Dermis microvascular lymphatic vessel endothelial cell (primary cell): ENCODE data around the gene EVI5L. TPM values are rescaled to one million over a fixed set of nuclear protein-coding genes. Genes with fewer than 3 reads are reported as not detected.

ENCODE experiments used
- DNase-seq, 2 donors: peaks; one replicate each; pipeline versions ENCODE4 v3.0.0 to v3.0.0-alpha.2; 2010; ENCODE audit warnings: low read depth in 2 of 2
- total RNA-seq: library from RNA; depleted of rRNA; stranded (reverse); fragments of >200 nt; gene quantifications from 2 replicates; pipeline ENCODE4 v1.2.1, GENCODE V29; 2014

The EVI5L gene
- total RNA-seq, 1 donor from 2014 or later = 6.2 TPM

DNA sequence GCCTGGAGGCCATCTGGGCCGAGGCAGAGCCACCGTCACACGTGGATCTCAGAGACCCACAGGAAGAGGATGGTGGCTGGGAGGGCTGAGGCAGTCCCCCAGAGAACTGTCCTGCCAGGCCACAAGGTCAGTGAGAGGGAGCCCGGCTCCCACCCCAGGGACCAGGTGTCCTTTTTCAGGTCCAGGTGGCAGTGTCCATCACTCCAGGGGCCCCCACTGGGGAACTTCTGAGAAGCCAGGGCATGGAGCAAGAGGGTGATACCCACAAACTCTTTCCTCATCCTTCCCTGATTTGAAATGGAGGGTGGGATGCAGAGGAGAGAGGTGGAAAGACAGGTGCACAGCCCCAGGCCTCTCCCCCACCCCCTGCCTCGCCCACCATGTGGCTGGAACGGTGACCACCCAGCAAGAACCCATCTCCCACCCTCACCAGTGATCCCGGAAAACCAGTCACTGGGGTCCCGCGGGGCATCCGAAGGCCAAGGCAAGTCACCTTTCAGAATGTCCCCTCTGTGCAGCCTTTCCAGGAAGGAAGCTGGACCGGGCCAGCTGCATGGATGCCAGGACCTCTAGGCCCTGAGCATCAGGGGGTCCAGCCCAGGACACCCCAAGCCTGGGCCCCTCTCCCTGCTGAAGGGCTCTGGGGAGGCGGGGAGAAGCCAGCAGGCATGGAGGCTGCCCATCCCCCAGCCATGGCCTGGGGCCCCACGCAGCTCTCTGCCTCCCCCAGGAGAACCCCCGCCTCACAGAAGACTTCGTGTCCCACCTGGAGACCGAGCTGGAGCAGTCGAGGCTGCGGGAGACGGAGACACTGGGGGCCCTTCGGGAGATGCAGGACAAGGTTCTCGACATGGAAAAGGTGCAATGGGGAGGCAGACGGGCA, 30.1 kb downstream of the EVI5L start:
- DNase-seq = no peak

GRCh38 chr19:7860714-7861618, 30.9 kb downstream of the EVI5L start:
- DNase-seq = no peak

DNA sequence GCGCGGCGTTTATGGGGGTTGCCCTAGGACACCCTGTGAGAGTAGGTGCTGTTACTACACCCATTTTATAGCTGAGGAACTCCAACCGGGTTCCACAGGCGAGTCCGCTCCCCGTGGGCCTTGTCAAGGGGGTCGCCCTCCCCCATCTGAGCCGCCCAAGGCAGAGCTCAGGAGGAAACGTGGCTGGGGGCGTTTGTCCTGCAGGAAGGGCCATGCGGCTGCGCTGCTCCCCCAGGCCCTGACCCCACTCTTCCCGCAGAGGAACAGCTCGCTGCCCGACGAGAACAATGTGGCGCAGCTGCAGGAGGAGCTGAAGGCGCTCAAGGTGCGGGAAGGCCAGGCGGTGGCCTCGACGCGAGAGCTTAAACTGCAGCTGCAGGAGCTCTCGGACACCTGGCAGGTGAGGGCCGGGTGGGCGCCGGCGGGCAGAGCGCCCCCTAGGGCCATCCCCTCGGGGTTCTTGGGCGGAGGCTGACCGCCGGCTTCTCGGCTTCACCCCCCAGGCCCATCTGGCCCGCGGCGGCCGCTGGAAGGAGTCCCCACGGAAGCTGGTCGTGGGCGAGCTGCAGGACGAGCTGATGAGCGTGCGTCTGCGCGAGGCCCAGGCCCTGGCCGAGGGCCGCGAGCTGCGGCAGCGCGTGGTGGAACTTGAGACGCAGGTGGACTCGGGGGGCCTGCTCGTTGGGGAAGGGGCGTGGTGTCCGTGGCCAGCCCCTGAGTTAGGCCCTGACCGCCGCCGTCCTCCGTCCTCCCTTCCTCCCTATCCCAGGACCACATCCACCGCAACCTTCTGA, 31.8 kb downstream of the EVI5L start:
- DNase-seq = no peak

DNA sequence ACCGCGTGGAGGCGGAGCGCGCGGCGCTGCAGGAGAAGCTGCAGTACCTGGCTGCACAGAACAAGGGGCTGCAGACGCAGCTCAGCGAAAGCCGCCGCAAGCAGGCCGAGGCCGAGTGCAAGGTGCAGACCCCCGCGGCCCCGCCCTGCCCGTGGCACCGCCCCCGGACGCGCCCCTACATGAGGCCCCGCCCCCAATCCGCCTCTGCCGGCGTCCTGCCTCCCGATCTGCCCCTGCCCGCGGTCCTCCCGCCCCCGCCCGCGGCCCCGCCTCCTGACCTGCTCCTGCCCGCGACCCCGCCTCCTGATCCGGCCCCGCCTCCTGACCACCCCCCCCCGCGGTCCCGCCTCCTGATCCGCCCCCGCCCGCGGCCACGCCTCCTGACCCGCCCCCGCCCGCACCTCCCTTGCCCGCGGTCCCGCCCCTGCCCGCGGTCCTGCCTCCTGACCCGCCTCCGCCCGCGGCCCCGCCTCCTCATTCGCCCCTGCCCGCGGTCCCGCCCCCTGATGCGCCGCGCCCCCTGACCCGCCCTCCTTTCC, 32.5 kb downstream of the EVI5L start:
- peak in 1 of 2 donors; percentile 72 for DNase-seq

DNA sequence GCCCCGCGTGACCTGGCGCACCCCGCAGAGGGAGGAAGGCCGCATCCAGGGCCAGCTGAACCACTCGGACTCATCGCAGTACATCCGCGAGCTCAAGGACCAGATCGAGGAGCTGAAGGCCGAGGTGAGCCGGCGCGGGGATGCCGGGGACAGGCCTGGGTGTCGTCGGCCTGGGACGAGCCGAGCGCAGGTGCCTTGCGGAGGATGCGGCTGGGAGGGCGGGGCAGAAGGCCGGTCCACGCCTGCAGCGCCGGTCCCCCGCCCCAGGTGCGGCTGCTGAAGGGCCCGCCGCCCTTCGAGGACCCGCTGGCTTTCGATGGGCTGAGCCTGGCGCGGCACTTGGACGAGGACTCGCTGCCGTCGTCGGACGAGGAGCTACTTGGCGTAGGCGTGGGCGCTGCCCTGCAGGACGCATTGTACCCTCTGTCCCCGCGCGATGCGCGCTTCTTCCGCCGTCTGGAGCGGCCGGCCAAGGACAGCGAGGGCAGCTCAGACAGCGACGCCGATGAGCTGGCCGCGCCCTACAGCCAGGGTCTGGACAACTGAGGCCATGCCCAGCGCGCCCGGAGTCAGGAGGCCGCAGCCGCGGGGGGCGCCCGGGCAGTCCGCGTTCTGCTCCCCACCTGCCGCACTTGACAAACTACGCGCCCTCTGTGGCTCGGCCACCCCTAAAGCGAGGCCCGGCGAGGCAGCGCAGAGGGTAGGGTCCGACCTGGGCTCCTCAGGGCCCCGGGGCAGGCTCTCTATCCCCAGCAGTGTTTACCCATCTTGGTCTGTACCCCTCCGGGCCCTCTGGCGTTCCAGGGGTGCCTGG, 33.3 kb downstream of the EVI5L start:
- no peak for DNase-seq

- DNase-seq = no peak
Measured at GRCh38 chr19:7863971-7864689, 34.1 kb downstream of the EVI5L start.

DNA sequence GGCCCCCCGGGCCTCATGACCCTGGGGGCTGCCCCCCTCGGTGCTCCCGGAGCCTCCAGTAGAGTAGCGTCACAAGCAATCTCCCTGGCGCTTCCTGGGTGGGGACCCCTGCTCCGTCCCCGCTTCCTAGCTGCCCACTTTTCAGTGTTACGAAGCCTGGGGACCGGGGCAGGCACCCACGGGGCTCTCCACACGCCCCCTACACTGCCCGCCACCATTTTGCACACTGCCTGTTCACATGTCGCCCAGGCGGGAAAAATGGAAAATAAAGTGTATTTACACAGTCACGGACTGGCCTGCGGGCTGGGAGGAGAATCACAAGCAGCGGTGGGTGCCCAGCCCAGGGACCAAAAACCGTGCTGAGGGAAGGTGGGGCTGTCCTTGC, 34.7 kb downstream of the EVI5L start:
- DNase-seq = no peak

DNA sequence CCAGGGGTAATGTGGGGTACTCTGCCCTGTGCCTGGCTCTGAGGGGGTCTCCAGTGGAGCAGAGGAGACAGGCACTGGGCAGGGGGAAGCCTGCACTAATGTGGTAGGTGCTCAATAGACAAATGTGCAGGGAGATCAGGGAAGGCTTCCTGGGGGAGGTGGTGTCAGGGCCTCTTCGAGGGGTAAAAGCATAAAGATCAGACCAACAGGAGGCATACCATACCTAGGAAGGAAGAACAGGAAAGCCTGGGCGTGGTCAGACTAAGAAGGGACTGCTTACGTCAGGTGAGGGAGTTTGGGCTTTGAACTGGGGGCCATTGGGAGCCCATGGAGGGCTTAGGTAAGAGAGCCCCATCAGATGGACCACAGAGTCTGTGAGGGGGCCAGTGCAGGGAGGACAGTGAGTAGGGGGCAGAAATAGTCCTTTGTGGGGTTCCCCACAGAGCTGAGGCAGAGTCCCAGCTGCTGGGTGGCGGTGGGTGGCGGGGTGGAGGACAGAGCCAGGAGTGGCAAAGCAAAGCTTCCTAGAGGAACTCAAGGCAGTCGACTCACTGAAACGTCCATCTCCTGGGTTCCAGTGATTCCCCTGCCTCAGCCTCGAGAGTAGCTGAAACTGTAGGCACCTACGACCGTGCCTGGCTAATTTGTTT, 35.4 kb downstream of the EVI5L start:
- no peak for DNase-seq

- no peak for DNase-seq
Measured at GRCh38 chr19:7866399-7867091, 36.5 kb downstream of the EVI5L start.

- DNase-seq = no peak
Measured at GRCh38 chr19:7867092-7867844, 37.2 kb downstream of the EVI5L start.

GRCh38 chr19:7868326-7868670, 38.3 kb downstream of the EVI5L start:
- no peak for DNase-seq

DNA sequence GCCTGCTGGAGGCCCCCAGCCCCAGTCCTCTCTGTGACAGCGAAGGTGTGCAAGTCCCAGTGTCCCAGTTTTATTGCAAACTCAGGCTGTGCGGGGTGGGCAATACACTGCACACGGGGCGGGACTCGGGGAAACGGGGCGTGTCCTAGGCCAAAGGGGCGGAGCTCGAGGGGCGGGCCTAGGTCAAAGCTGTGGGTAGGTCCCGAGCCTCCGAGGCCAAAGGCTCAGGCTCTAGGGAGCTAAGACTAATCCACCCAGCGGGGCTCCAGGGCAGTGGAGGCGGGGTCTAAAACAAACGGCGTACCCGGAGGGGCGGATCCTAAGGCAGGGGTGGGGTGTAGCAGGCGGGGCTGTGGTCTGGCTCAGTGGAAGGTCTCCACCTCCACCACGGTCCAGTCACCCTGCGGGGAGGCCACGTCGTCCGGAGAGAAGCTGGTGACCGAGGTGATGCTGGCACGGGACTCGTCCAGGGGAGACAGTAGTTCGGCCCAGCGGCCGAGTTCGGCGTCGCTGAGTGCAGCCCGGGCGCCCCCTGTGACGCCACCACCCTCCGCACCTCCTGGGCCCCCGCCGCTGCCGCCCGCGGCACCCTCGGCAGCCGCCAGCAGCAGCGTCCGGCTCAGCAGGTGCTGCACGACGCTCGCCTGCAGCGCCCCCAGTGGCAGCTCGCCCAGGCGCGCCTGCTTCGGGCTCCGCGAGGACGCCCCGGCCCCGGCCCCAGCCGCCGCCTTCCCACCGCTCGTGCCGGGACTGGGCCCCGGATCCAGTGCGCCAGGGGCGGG, 38.8 kb downstream of the EVI5L start:
- peak in 1 of 2 donors; percentile 67 for DNase-seq

DNA sequence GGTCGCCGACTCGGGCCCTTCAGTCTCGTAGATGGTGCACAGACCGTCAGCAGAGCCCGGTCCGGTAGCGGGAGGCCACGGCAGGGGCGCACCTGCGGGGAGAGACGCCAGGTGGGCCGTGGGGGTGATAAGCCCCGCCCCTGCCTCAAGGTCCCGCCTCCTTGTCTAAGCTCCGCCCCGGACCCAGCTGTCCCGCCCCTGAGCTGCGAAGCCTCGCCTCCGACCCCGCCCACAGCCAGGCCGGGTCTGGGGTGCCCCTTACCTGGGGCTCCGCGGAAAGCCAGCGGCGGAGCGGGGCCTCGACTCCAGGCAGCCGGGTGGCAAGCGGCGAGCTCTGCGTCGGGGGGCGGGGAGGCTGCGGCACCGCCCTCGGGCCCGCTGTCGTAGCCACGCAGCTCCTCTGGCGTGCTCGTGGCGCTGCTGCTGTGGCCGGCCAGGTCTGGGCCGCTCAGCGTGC, 39.5 kb downstream of the EVI5L start:
- peak in 1 of 2 donors; percentile 55 for DNase-seq

DNA sequence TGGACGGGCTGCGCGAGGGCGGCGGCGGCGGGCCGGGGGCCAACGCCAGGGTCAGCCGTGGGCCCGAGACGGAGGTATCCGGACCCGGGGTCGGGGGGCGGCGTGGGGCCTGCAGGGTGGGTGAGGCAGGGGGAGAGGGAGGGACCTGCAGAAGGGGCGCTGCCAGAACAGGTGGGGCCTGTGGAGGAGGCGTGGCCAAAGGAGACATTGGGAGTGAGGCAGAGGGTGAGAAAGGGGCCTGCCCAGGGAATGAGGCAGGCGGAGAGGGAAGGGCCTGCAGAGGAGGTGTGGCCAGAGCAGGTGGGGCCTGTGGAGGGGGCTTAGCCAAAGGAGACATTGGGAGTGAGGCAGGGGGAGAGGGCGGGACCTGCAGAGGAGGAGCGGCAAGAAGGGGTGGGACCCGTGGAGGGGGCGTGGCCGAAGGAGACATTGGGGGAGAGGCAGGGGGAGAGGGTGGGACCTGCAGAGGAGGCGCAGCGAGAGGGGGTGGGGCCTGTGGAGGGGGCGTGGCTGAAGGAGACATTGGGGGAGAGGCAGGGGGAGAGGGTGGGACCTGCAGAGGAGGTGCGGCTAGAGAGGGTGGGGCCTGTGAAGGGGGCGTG, 40.0 kb downstream of the EVI5L start:
- DNase-seq = peak in 1 of 2 donors; percentile 40

GRCh38 chr19:7870571-7871436, 40.8 kb downstream of the EVI5L start:
- peak in 1 of 2 donors; percentile 56 for DNase-seq
